ENCODE measurements around the gene CACNA1H. TPM values are rescaled to one million over a fixed set of nuclear protein-coding genes. Genes with fewer than 3 reads are reported as not detected.

The CACNA1H gene
- total RNA-seq, 1 donor from 2014 or later: 1.1 TPM

- ATAC-seq: peak; percentile 23
Observed at GRCh38 chr16:1143761-1144450, 9.0 kb upstream of the CACNA1H start.

GRCh38 chr16:1144476-1145382 is 8.2 kb upstream of the CACNA1H start:
- ATAC-seq: no peak

- no peak for ATAC-seq
Observed at GRCh38 chr16:1145383-1146100, 7.4 kb upstream of the CACNA1H start.

GRCh38 chr16:1146409-1146808 is 6.5 kb upstream of the CACNA1H start:
- no peak for ATAC-seq

- no peak for ATAC-seq
Observed at GRCh38 chr16:1147027-1147426, 5.9 kb upstream of the CACNA1H start.

- no peak for ATAC-seq
Observed at GRCh38 chr16:1149101-1149636, 3.7 kb upstream of the CACNA1H start.

GRCh38 chr16:1150511-1150982 is 2.4 kb upstream of the CACNA1H start:
- ATAC-seq: no peak

GRCh38 chr16:1151424-1152122 is 1.3 kb upstream of the CACNA1H start:
- ATAC-seq: no peak

GRCh38 chr16:1152123-1152638 is 725 bp upstream of the CACNA1H start:
- ATAC-seq: no peak

GRCh38 chr16:1153480-1154160 is 714 bp downstream of the CACNA1H start:
- no peak for ATAC-seq

- ATAC-seq: no peak
Observed at GRCh38 chr16:1154291-1154886, 1.5 kb downstream of the CACNA1H start.

- no peak for ATAC-seq
Observed at GRCh38 chr16:1154887-1155331, 2.0 kb downstream of the CACNA1H start.

GRCh38 chr16:1155353-1156054 is 2.6 kb downstream of the CACNA1H start:
- ATAC-seq: no peak

- no peak for ATAC-seq
Observed at GRCh38 chr16:1156055-1156982, 3.4 kb downstream of the CACNA1H start.

GRCh38 chr16:1156983-1157638 is 4.2 kb downstream of the CACNA1H start:
- no peak for ATAC-seq

- ATAC-seq: no peak
Observed at GRCh38 chr16:1157639-1158455, 4.9 kb downstream of the CACNA1H start.

Data from esophagus mucosa (tissue), 1 donor.